Sigmoid colon (tissue), 7 donors: ENCODE measurements around the gene SLIT3. TPM values are rescaled to one million over a fixed set of nuclear protein-coding genes. Genes with fewer than 3 reads are reported as not detected.

ENCODE experiments used
- DNase-seq: peaks from one replicate; pipeline ENCODE4 v3.0.0-alpha.2; 2019
- H3K27ac ChIP-seq, 4 donors: fragments of 200-600 bp; sonication (generic); one replicate each; pipeline ENCODE4 v1.5.1; 2016 to 2019; ENCODE audit warnings: mild to moderate bottlenecking in 1 of 4
- H3K27me3 ChIP-seq, 3 donors: fragments of 200-600 bp; sonication (generic); one replicate each; pipeline ENCODE4 v1.5.1; 2019; ENCODE audit warnings: mild to moderate bottlenecking in 1 of 3
- H3K36me3 ChIP-seq, 4 donors: fragments of 200-600 bp; sonication (generic); one replicate each; pipeline ENCODE4 v1.5.1; 2016 to 2019
- H3K4me1 ChIP-seq, 4 donors: fragments of 200-600 bp; sonication (generic); one replicate each; pipeline ENCODE4 v1.5.1; 2017 to 2019
- H3K4me3 ChIP-seq, 4 donors: fragments of 200-600 bp; sonication (generic); one replicate each; pipeline ENCODE4 v1.5.1; 2017 to 2019; ENCODE audit warnings: mild to moderate bottlenecking in 2 of 4, moderate library complexity in 1 of 4
- H3K9me3 ChIP-seq, 4 donors: fragments of 200-600 bp in 3 of 4; sonication (generic) in 3 of 4; one replicate each; pipeline versions ENCODE4 v1.5.1 to v1.6.1; 2013 to 2019
- EP300 ChIP-seq, 4 donors: sonication (generic); formaldehyde crosslinking; IDR thresholded peaks; one replicate each; pipeline ENCODE4 v1.6.1; 2017; ENCODE audit warnings: antibody characterized with exemption in 4 of 4
- POLR2A ChIP-seq, 2 donors: fragments of 450-650 bp; IDR thresholded peaks; one replicate each; pipeline ENCODE4 v1.6.1; 2016; ENCODE audit warnings: antibody characterized with exemption in 2 of 2, mild to moderate bottlenecking in 2 of 2, moderate library complexity in 2 of 2
- POLR2AphosphoS5 ChIP-seq, 4 donors: sonication (generic); formaldehyde crosslinking; IDR thresholded peaks; one replicate each; pipeline ENCODE4 v1.6.1; 2017; ENCODE audit warnings: antibody characterized with exemption in 4 of 4
- WGBS, 2 donors: extraction: QIAGEN DNeasy Blood & Tissue Kit; methylation state at CpG; one replicate each; pipeline ENCODE4 v1.1.7; 2013; 5-methylcytosine and 5-hydroxymethylcytosine counted together
- intact Hi-C: fragments of 100-400 bp; cut with DNase I; formaldehyde crosslinking; loops from one replicate; pipeline ENCODE4 v1.15.1; 2023
- polyA plus RNA-seq, 3 donors: library from polyadenylated mRNA; stranded (reverse); fragments of 200-250 nt; gene quantifications; one replicate each; pipeline ENCODE4 v1.2.3, GENCODE V29; 2013
- total RNA-seq, 4 donors: library from RNA; depleted of rRNA; stranded (reverse); fragments of >200 nt; gene quantifications; one replicate each; pipeline ENCODE4 v1.1.0, GENCODE V29; 2016
- TF ChIP-seq, protein P1 (sequence below), 4 experiments: fragments of 450-650 bp in 3 of 4; fragments of 200-600 bp in 1 of 4; IDR thresholded peaks; one replicate each; pipeline ENCODE4 v1.5.1; 2016 to 2019; ENCODE audit warnings: antibody characterized with exemption in 4 of 4, mild to moderate bottlenecking in 3 of 4, moderate library complexity in 2 of 4
- donor health status: healthy with polysubstance abuse.
- donor health status: Bipolar disorder and iron deficiency.
- donor health status: healthy.

SLIT3 gene
- total and polyA plus RNA-seq, 7 donors, result 0.23 to 46.3 (median 30.0) TPM

DNA sequence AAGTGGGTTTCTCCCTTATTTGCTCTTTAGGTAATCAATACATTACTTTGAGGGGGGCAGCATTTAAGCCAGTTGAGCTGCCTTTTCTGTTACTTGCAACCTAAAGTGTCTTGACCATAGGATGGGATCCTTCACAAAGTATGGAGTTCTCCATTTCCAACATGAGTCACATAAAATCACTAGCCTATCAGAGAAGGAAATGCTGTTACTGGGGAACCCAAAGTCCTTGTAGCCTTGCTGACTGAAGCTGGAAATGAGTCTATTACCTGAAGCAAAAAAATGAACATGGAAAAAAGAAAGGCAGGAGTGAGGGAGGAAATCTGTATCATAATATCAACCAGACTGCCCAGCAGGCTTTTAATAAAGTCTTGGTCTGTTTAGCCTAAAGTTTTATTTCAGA lies 42.8 kb upstream of the SLIT3 start:
- TF ChIP-seq POLR2AphosphoS5 (IDR thresholded peaks at IDR 0.05), result no peak
- TF ChIP-seq, protein P1, sequence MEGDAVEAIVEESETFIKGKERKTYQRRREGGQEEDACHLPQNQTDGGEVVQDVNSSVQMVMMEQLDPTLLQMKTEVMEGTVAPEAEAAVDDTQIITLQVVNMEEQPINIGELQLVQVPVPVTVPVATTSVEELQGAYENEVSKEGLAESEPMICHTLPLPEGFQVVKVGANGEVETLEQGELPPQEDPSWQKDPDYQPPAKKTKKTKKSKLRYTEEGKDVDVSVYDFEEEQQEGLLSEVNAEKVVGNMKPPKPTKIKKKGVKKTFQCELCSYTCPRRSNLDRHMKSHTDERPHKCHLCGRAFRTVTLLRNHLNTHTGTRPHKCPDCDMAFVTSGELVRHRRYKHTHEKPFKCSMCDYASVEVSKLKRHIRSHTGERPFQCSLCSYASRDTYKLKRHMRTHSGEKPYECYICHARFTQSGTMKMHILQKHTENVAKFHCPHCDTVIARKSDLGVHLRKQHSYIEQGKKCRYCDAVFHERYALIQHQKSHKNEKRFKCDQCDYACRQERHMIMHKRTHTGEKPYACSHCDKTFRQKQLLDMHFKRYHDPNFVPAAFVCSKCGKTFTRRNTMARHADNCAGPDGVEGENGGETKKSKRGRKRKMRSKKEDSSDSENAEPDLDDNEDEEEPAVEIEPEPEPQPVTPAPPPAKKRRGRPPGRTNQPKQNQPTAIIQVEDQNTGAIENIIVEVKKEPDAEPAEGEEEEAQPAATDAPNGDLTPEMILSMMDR (IDR thresholded peaks at IDR 0.05), result no peak
- no peak for TF ChIP-seq EP300 (IDR thresholded peaks at IDR 0.05)
- no peak for TF ChIP-seq POLR2A (IDR thresholded peaks at IDR 0.05)
- Histone ChIP-seq H3K36me3 (no peaks in the 10 kb centered on the region), H3K9me3 (no peaks in the 10 kb centered on the region), H3K27me3 (no peaks in the 10 kb centered on the region), H3K4me1 (peaks cover 0 to 8% (median 2%) of the 10 kb centered on the region in 4 donors), H3K4me3 (no peak overlapping the region), H3K27ac (no peak overlapping the region)
- intact Hi-C loops, result no loop called here
- DNase-seq, result no peak

DNA sequence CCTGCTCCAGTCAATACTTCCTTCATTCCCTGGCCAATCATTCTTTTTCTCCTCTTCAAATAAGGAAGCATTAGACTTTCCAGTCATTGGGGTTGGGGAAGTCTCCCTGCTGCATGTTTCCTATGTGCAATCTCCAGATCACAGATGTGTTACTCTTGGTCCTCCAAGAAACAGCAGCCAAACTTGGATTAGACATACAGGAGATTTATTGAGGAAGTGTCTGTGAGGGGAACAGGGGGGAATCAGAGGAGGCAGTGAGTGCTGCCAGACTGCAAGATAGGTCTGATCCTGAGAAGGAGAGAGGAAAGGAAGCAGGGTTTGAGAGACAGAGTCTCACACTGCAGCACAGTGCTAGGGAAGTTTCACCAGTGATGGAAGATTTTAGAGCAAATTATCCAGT lies 40.6 kb upstream of the SLIT3 start:
- Histone ChIP-seq H3K4me1 (peaks cover 0 to 8% (median 2%) of the 10 kb centered on the region in 4 donors), H3K36me3 (no peaks in the 10 kb centered on the region), H3K27me3 (no peaks in the 10 kb centered on the region), H3K4me3 (no peak overlapping the region), H3K27ac (no peak overlapping the region), H3K9me3 (no peaks in the 10 kb centered on the region)
- intact Hi-C loops, result no loop called here
- no peak for DNase-seq
- TF ChIP-seq POLR2AphosphoS5 (IDR thresholded peaks at IDR 0.05) (no peak), POLR2A (IDR thresholded peaks at IDR 0.05) (no peak), EP300 (IDR thresholded peaks at IDR 0.05) (no peak)
- TF ChIP-seq, protein P1 (IDR thresholded peaks at IDR 0.05), result no peak

DNA sequence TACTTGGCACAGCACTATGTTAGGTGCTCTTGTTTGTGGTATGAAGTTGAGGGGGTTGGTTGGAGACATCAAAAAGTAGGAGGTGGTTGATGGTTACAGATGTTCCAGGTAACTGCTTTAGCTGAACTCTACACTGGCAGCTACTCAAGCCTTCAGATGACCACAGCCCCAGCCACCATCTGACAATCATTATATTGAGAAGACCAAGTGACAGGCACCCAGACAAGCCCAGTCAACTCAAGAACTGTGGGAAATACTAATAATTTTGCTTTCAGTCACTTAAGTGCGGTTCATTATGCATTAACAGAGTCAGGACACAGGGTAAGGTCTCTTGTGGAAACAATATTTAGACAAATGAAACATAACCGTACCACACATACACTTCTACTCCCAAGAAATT lies 38.9 kb upstream of the SLIT3 start:
- H3K27me3 ChIP-seq, result no peaks in the 10 kb centered on the region
- no peak overlapping the region for H3K4me3 ChIP-seq
- WGBS, 2 donors, result 83 to 87% methylated on average over 2 of the region's 2 CpGs
- H3K36me3 ChIP-seq, result no peaks in the 10 kb centered on the region
- no peak overlapping the region for H3K27ac ChIP-seq
- no peak for DNase-seq
- peaks cover 0 to 4% (median 0%) of the 10 kb centered on the region in 4 donors for H3K4me1 ChIP-seq
- no peaks in the 10 kb centered on the region for H3K9me3 ChIP-seq
- intact Hi-C loops, result no loop called here
- no peak for TF ChIP-seq EP300 (IDR thresholded peaks at IDR 0.05)
- TF ChIP-seq POLR2AphosphoS5 (IDR thresholded peaks at IDR 0.05), result no peak
- TF ChIP-seq, protein P1 (IDR thresholded peaks at IDR 0.05), result no peak
- no peak for TF ChIP-seq POLR2A (IDR thresholded peaks at IDR 0.05)

DNA sequence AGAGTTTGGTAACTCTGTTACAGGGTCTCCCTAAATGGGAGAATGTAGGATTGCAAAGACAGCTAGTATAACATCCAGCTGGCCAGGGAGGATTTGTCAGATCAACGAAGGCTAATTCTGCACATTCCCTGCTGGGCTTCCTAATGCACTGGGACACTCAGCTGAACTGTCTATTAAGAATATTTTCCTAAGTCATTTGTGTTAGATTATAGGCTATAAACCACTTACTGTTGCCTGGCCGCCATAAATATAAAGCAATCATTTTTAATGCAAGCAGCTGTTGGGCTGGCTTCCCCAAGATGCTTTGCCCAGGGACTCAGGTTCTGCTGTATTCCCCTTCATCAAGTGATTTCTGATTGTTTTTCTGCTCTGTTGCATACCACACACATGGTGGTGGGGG lies 35.3 kb upstream of the SLIT3 start:
- intact Hi-C loops, result no loop called here
- Histone ChIP-seq H3K4me3 (no peak overlapping the region), H3K27me3 (no peaks in the 10 kb centered on the region), H3K4me1 (no peaks in the 10 kb centered on the region), H3K27ac (no peak overlapping the region), H3K9me3 (no peaks in the 10 kb centered on the region), H3K36me3 (no peaks in the 10 kb centered on the region)
- WGBS, 2 donors, result 16 to 66% methylated on average over 2 of the region's 2 CpGs
- TF ChIP-seq, protein P1 (IDR thresholded peaks at IDR 0.05), result no peak
- TF ChIP-seq POLR2AphosphoS5 (IDR thresholded peaks at IDR 0.05) (no peak), EP300 (IDR thresholded peaks at IDR 0.05) (no peak), POLR2A (IDR thresholded peaks at IDR 0.05) (no peak)
- no peak for DNase-seq

DNA sequence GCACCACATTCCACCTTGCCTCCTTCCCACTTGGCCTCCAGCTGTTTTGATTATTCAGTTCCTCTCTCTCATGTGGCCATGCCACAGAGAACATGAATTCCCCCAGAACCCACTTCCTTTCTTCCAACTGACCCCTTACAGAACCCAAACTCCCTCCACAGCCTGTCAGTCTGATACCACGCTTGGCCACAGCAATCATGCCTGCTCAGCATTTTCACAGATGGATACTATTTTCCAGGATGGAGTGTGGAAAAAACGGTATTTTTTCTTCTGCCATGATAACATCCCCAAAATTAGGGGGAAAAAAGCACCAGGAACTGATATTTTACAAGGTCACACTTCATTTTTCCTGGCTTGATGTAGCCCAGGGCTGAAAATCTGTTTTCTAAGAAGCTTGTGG lies 34.9 kb upstream of the SLIT3 start:
- intact Hi-C loops, result no loop called here
- WGBS, 2 donors, result 50 to 67% methylated on average over 2 of the region's 2 CpGs
- no peaks in the 10 kb centered on the region for H3K9me3 ChIP-seq

More for the DNA sequence above, 34.9 kb upstream of the SLIT3 start:
- no peaks in the 10 kb centered on the region for H3K27me3 ChIP-seq
- no peak for TF ChIP-seq POLR2A (IDR thresholded peaks at IDR 0.05)
- TF ChIP-seq EP300 (IDR thresholded peaks at IDR 0.05), result no peak
- no peak for TF ChIP-seq POLR2AphosphoS5 (IDR thresholded peaks at IDR 0.05)
- TF ChIP-seq, protein P1 (IDR thresholded peaks at IDR 0.05), result no peak
- H3K4me1 ChIP-seq, result no peaks in the 10 kb centered on the region
- H3K36me3 ChIP-seq, result no peaks in the 10 kb centered on the region
- H3K4me3 ChIP-seq, result no peak overlapping the region
- H3K27ac ChIP-seq, result no peak overlapping the region
- no peak for DNase-seq
